Right lobe of liver (tissue), 4 donors: ENCODE results near the gene NFIB.

Experiments used
- CTCF ChIP-seq, 4 donors: fragments of 200-600 bp in 3 of 4; fragments of 450-650 bp in 1 of 4; IDR thresholded peaks; one replicate each; pipeline versions ENCODE4 v1.5.1 to v1.8.0; 2016 to 2022; ENCODE audit warnings: antibody characterized with exemption in 4 of 4, mild to moderate bottlenecking in 2 of 4
- POLR2A ChIP-seq: fragments of 450-650 bp; IDR thresholded peaks from one replicate; pipeline ENCODE4 v1.6.1; 2017; ENCODE audit warnings: antibody characterized with exemption, mild to moderate bottlenecking
- donor health status: DM: no; HTN: no; CAD: no.
- donor health status: DM: no; HTN: no; CAD: no.
- donor health status: DM: no; HTN: yes; CAD: no.

- TF ChIP-seq CTCF (IDR thresholded peaks at IDR 0.05) (no peak), POLR2A (no peak)
Measured at GRCh38 chr9:14153310-14153720, 160.6 kb downstream of the NFIB start.
